Measurements from ENCODE around the gene UIMC1. TPM values are rescaled to one million over a fixed set of nuclear protein-coding genes. Genes with fewer than 3 reads are reported as not detected.

UIMC1 gene
- total and polyA plus RNA-seq, 2 of the 4 experiments (the other 2 are of a cell fraction): 19.5 to 27.6 TPM

DNA sequence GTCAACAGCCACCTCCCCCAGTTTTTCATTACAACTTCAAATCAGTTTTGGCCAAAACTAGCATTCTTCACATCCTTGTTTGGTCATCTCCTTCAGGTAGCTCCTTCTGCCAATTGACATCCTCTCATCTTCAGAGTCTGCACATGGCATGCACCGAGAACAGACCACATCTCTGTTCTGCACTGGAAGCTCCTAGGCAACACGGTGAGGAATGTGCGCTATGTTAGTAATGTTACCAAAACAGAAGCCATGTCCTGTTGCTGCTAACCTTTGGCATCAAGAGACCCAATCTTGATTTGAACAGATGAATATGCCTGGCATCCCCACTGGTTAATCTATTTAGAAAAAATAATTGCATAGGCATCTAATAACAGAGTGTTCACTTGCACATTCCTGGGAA lies 102.3 kb downstream of the UIMC1 start:
- CTCF ChIA-PET: no interaction called here
- H2BK5ac ChIP-seq (ENCODE audit: low read depth, low read length, poor library complexity, severe bottlenecking): no peak overlapping the region
- no peak overlapping the region for H3K4ac ChIP-seq (ENCODE audit: low read depth, low read length)
- no peak overlapping the region for H2BK120ac ChIP-seq (ENCODE audit: low read depth, low read length)
- H3K56ac ChIP-seq (ENCODE audit: extremely low read depth, insufficient read depth, low read length): no peak overlapping the region
- no peak overlapping the region for H3K4me3 ChIP-seq (ENCODE audit: insufficient read depth, low read depth, low read length)
- no peak overlapping the region for H2AFZ ChIP-seq (replicated peaks; ENCODE audit: low read length, poor library complexity)
- H2BK15ac ChIP-seq (ENCODE audit: low read depth, low read length): no peak overlapping the region
- H3K23ac ChIP-seq (ENCODE audit: low read depth, low read length): no peak overlapping the region
- BruUV-seq (replicated peaks): no TSS peak
- dilution Hi-C loops (cut with HindIII; ENCODE audit: low sequenced_read_pairs, unreplicated experiment) (no loop called here), in situ Hi-C loops (cut with MboI; ENCODE audit: low sequenced_read_pairs) (no loop called here), intact Hi-C loops (cut with micrococcal nuclease) (no loop called here)
- no peaks in the 10 kb centered on the region for H3K27me3 ChIP-seq (ENCODE audit: control insufficient read depth, insufficient read depth, low read length)
- no peak overlapping the region for H3K18ac ChIP-seq (ENCODE audit: low read depth, low read length)
- H3K9me1 ChIP-seq (ENCODE audit: insufficient read depth, low read length): peaks cover 12% of the 10 kb centered on the region
- H4K20me1 ChIP-seq (ENCODE audit: insufficient read depth, low read length): no peaks in the 10 kb centered on the region
- no peak overlapping the region for H3K27ac ChIP-seq (ENCODE audit: insufficient read depth, low read length)
- H3K79me1 ChIP-seq (ENCODE audit: low read depth in 1 of 2, low read length in 2 of 2): no peaks in the 10 kb centered on the region
- H2AK5ac ChIP-seq (ENCODE audit: low read depth, low read length): no peak overlapping the region
- no peak overlapping the region for H2BK20ac ChIP-seq (ENCODE audit: low read depth, low read length)
- H3K36me3 ChIP-seq (ENCODE audit: control insufficient read depth, insufficient read depth, low read length): peaks cover 38% of the 10 kb centered on the region
- no peaks in the 10 kb centered on the region for H3K9me3 ChIP-seq (ENCODE audit: control insufficient read depth, insufficient read depth, low read length)
- no peak overlapping the region for H3K4me2 ChIP-seq (ENCODE audit: low read depth, low read length)
- H3K14ac ChIP-seq (replicated peaks; ENCODE audit: low read depth, low read length): no peak overlapping the region
- no peaks in the 10 kb centered on the region for H3K4me1 ChIP-seq (ENCODE audit: control insufficient read depth, insufficient read depth, low read length)
- H4K91ac ChIP-seq (ENCODE audit: insufficient read depth, low read depth, low read length): no peak overlapping the region
- H4K5ac ChIP-seq (ENCODE audit: low read depth, low read length): no peak overlapping the region
- ATAC-seq (ENCODE audit: low read depth): no peak
- no peak for TF ChIP-seq SMC3 (IDR thresholded peaks at IDR 0.05; ENCODE audit: low read depth, low read length)
- TF ChIP-seq, protein P1, sequence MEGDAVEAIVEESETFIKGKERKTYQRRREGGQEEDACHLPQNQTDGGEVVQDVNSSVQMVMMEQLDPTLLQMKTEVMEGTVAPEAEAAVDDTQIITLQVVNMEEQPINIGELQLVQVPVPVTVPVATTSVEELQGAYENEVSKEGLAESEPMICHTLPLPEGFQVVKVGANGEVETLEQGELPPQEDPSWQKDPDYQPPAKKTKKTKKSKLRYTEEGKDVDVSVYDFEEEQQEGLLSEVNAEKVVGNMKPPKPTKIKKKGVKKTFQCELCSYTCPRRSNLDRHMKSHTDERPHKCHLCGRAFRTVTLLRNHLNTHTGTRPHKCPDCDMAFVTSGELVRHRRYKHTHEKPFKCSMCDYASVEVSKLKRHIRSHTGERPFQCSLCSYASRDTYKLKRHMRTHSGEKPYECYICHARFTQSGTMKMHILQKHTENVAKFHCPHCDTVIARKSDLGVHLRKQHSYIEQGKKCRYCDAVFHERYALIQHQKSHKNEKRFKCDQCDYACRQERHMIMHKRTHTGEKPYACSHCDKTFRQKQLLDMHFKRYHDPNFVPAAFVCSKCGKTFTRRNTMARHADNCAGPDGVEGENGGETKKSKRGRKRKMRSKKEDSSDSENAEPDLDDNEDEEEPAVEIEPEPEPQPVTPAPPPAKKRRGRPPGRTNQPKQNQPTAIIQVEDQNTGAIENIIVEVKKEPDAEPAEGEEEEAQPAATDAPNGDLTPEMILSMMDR (conservative IDR thresholded peaks at IDR 0.05; ENCODE audit: low read depth, low read length): no peak
- TF ChIP-seq BHLHE40 (IDR thresholded peaks at IDR 0.05; ENCODE audit: low read depth, low read length): no peak
- no peak for TF ChIP-seq MAFK (IDR thresholded peaks at IDR 0.05; ENCODE audit: low read depth, low read length)
- no peak for TF ChIP-seq CHD1 (IDR thresholded peaks at IDR 0.05; ENCODE audit: low read depth, low read length)
- no peak for TF ChIP-seq RFX5 (IDR thresholded peaks at IDR 0.05; ENCODE audit: low read depth, low read length)
- no peak for TF ChIP-seq RCOR1 (IDR thresholded peaks at IDR 0.05; ENCODE audit: insufficient replicate concordance, low read length)
- TF ChIP-seq NFE2L2 (IDR thresholded peaks at IDR 0.05; ENCODE audit: low read depth, low read length): no peak
- TF ChIP-seq, protein P2, sequence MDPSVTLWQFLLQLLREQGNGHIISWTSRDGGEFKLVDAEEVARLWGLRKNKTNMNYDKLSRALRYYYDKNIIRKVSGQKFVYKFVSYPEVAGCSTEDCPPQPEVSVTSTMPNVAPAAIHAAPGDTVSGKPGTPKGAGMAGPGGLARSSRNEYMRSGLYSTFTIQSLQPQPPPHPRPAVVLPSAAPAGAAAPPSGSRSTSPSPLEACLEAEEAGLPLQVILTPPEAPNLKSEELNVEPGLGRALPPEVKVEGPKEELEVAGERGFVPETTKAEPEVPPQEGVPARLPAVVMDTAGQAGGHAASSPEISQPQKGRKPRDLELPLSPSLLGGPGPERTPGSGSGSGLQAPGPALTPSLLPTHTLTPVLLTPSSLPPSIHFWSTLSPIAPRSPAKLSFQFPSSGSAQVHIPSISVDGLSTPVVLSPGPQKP (IDR thresholded peaks at IDR 0.05; ENCODE audit: borderline replicate concordance, low read depth, low read length): no peak
- no peak for TF ChIP-seq POLR2A (IDR thresholded peaks at IDR 0.05; ENCODE audit: low read depth, low read length)
- no peak overlapping the region for H2AK9ac ChIP-seq (replicated peaks; ENCODE audit: low read depth, low read length, poor library complexity)
- no peak overlapping the region for H3K9ac ChIP-seq (ENCODE audit: low read depth, low read length)
- no CpG with 5 or more reads among the region's 3 CpGs for WGBS, 2 experiments (ENCODE audit: extremely low coverage in 2 of 2, insufficient read length in 1 of 2)
- no peak overlapping the region for H4K8ac ChIP-seq (ENCODE audit: low read depth in 2 of 2, low read length in 2 of 2)
- POLR2A ChIA-PET (ENCODE audit: unreplicated experiment): interaction anchor here (1.1 kb wide), 1 partner anchor 12 kb away, joined by 3 read pairs; no protein-coding TSS in a partner anchor
- DNase-seq: no peak

Measured in IMR-90 (cell line).